IMR-90 (cell line): ENCODE measurements around the gene HIVEP3. TPM values are rescaled to one million over a fixed set of nuclear protein-coding genes. Genes with fewer than 3 reads are reported as not detected.

Source experiments
- ATAC-seq: fragments of 200-7000 bp; cut with Tn5 transposase; 2 replicates; pipeline ENCODE4 v1.9.1; 2020; ENCODE audit warnings: low read depth, mild to moderate bottlenecking, moderate library complexity
- BruUV-seq: library from RNA; stranded (reverse); fragments of 400-500 nt; replicated peaks from 2 replicates; lab custom pipeline; 2021; lab: Mats Ljungman, UMichigan
- CTCF ChIA-PET: fragments of 300-600 bp; formaldehyde crosslinking; extraction: SDS; loops from one replicate; lab custom pipeline; 2021; ENCODE audit warnings: antibody characterized with exemption; lab: Yijun Ruan, JAX
- POLR2A ChIA-PET: fragments of 300-600 bp; sonication (Branson Sonifier 250); formaldehyde crosslinking; loops from one replicate; lab custom pipeline; 2022; ENCODE audit warnings: antibody characterized with exemption; ENCODE audit not compliant: unreplicated experiment; lab: Charles Lee
- DNase-seq: peaks from one replicate; pipeline ENCODE4 v3.0.0; 2013
- H2AFZ ChIP-seq: replicated peaks from 2 replicates; pipeline ENCODE3; 2013; ENCODE audit warnings: low read length, mild to moderate bottlenecking; ENCODE audit not compliant: poor library complexity
- H2AK5ac ChIP-seq: 2 replicates; pipeline ENCODE4 v1.6.1; 2013; ENCODE audit warnings: low read depth, low read length, inconsistent platforms
- H2AK9ac ChIP-seq: replicated peaks from 2 replicates; pipeline ENCODE3; 2013; ENCODE audit warnings: mild to moderate bottlenecking, low read depth, low read length, moderate library complexity; ENCODE audit not compliant: poor library complexity
- H2BK120ac ChIP-seq: 2 replicates; pipeline ENCODE4 v1.6.1; 2013; ENCODE audit warnings: low read depth, low read length, inconsistent platforms
- H2BK15ac ChIP-seq: 3 replicates; pipeline ENCODE4 v1.6.1; 2013; ENCODE audit warnings: low read depth, low read length, inconsistent platforms
- H2BK20ac ChIP-seq: 2 replicates; pipeline ENCODE4 v1.6.1; 2013; ENCODE audit warnings: low read depth, mild to moderate bottlenecking, inconsistent platforms, low read length, moderate library complexity
- H2BK5ac ChIP-seq: 2 replicates; pipeline ENCODE4 v1.6.1; 2013; ENCODE audit warnings: mild to moderate bottlenecking, low read depth, low read length, inconsistent platforms; ENCODE audit not compliant: poor library complexity, severe bottlenecking
- H3K14ac ChIP-seq: replicated peaks from 2 replicates; pipeline ENCODE4 v1.6.1; 2013; ENCODE audit warnings: low read depth, low read length, inconsistent platforms
- H3K18ac ChIP-seq: 2 replicates; pipeline ENCODE4 v1.6.1; 2013; ENCODE audit warnings: low read depth, low read length, control low read depth
- H3K23ac ChIP-seq: 2 replicates; pipeline ENCODE4 v1.6.1; 2013; ENCODE audit warnings: low read depth, low read length, inconsistent platforms
- H3K27ac ChIP-seq: 2 replicates; pipeline ENCODE4 v1.5.1; 2013; ENCODE audit warnings: mild to moderate bottlenecking, control low read depth, low read length; ENCODE audit not compliant: insufficient read depth
- H3K27me3 ChIP-seq: 2 replicates; pipeline ENCODE4 v1.6.1; 2013; ENCODE audit warnings: low read length; ENCODE audit not compliant: control insufficient read depth, insufficient read depth
- H3K36me3 ChIP-seq: 2 replicates; pipeline ENCODE4 v1.6.1; 2013; ENCODE audit warnings: low read length, mixed read lengths; ENCODE audit not compliant: control insufficient read depth, insufficient read depth
- H3K4ac ChIP-seq: 2 replicates; pipeline ENCODE4 v1.6.1; 2013; ENCODE audit warnings: low read depth, low read length, inconsistent platforms
- H3K4me1 ChIP-seq: 2 replicates; pipeline ENCODE4 v1.6.1; 2013; ENCODE audit warnings: low read length, mixed read lengths; ENCODE audit not compliant: control insufficient read depth, insufficient read depth
- H3K4me2 ChIP-seq: 2 replicates; pipeline ENCODE4 v1.6.1; 2013; ENCODE audit warnings: low read depth, mild to moderate bottlenecking, control low read depth, low read length, moderate library complexity
- H3K4me3 ChIP-seq: 2 replicates; pipeline ENCODE4 v1.5.1; 2013; ENCODE audit warnings: low read depth, mild to moderate bottlenecking, control low read depth, low read length, moderate library complexity; ENCODE audit not compliant: insufficient read depth
- H3K56ac ChIP-seq: 2 replicates; pipeline ENCODE4 v1.6.1; 2013; ENCODE audit warnings: low read length, inconsistent platforms; ENCODE audit not compliant: insufficient read depth; ENCODE audit errors: extremely low read depth
- H3K79me1 ChIP-seq, 2 experiments: 2 replicates each; pipeline ENCODE4 v1.6.1; 2013; ENCODE audit warnings: low read length in 2 of 2, inconsistent platforms in 1 of 2, low read depth in 1 of 2
- H3K9ac ChIP-seq: 2 replicates; pipeline ENCODE4 v1.6.1; 2013; ENCODE audit warnings: low read depth, low read length, control low read depth
- H3K9me1 ChIP-seq: 2 replicates; pipeline ENCODE4 v1.6.1; 2013; ENCODE audit warnings: low read length, inconsistent platforms; ENCODE audit not compliant: insufficient read depth
- H3K9me3 ChIP-seq: 2 replicates; pipeline ENCODE4 v1.6.1; 2013; ENCODE audit warnings: low read length; ENCODE audit not compliant: control insufficient read depth, insufficient read depth
- H4K20me1 ChIP-seq: 2 replicates; pipeline ENCODE4 v1.6.1; 2013; ENCODE audit warnings: low read length, inconsistent platforms; ENCODE audit not compliant: insufficient read depth
- H4K5ac ChIP-seq: 2 replicates; pipeline ENCODE4 v1.6.1; 2013; ENCODE audit warnings: mild to moderate bottlenecking, low read depth, low read length, control low read depth
- H4K8ac ChIP-seq, 2 experiments: 2 replicates each; pipeline ENCODE4 v1.6.1; 2013; ENCODE audit warnings: low read depth in 2 of 2, low read length in 2 of 2, control low read depth in 1 of 2, inconsistent platforms in 1 of 2
- H4K91ac ChIP-seq: 2 replicates; pipeline ENCODE4 v1.6.1; 2013; ENCODE audit warnings: low read depth, low read length, inconsistent platforms; ENCODE audit not compliant: insufficient read depth
- BHLHE40 ChIP-seq: fragments of 150-350 bp; IDR thresholded peaks from 2 replicates; pipeline ENCODE4 v1.6.1; 2016; ENCODE audit warnings: mild to moderate bottlenecking, low read depth, low read length
- CEBPB ChIP-seq: IDR thresholded peaks from 2 replicates; pipeline ENCODE4 v1.6.1; 2012; ENCODE audit warnings: low read depth, low read length, improper control_type of control experiment
- CHD1 ChIP-seq: IDR thresholded peaks from 2 replicates; pipeline ENCODE4 v1.6.1; 2012; ENCODE audit warnings: low read depth, low read length, improper control_type of control experiment
- FOS ChIP-seq: fragments of 150-350 bp; IDR thresholded peaks from 2 replicates; pipeline ENCODE4 v1.6.1; 2016; ENCODE audit warnings: low read depth, low read length
- MAZ ChIP-seq: IDR thresholded peaks from 2 replicates; pipeline ENCODE4 v1.6.1; 2012; ENCODE audit warnings: low read depth, mild to moderate bottlenecking, low read length, improper control_type of control experiment, moderate library complexity, borderline replicate concordance
- MXI1 ChIP-seq: IDR thresholded peaks from 2 replicates; pipeline ENCODE4 v1.6.1; 2012; ENCODE audit warnings: low read depth, mild to moderate bottlenecking, low read length, moderate library complexity, borderline replicate concordance
- NFE2L2 ChIP-seq: fragments of 150-350 bp; IDR thresholded peaks from 2 replicates; pipeline ENCODE4 v1.6.1; 2016; ENCODE audit warnings: low read depth, mild to moderate bottlenecking, low read length
- POLR2A ChIP-seq: IDR thresholded peaks from 2 replicates; pipeline ENCODE4 v1.6.1; 2012; ENCODE audit warnings: mild to moderate bottlenecking, low read depth, low read length
- RAD21 ChIP-seq: IDR thresholded peaks from 2 replicates; pipeline ENCODE4 v1.6.1; 2012; ENCODE audit warnings: low read length, improper control_type of control experiment
- RFX5 ChIP-seq: IDR thresholded peaks from 2 replicates; pipeline ENCODE4 v1.8.0; 2012; ENCODE audit warnings: low read depth, mild to moderate bottlenecking, low read length, moderate library complexity
- SMC3 ChIP-seq: fragments of 150-350 bp; IDR thresholded peaks from 2 replicates; pipeline ENCODE4 v1.6.1; 2016; ENCODE audit warnings: low read depth, mild to moderate bottlenecking, antibody characterized with exemption, low read length, moderate library complexity
- WGBS, 2 experiments: methylation state at CpG; one replicate each; pipeline versions ENCODE4 v1.1.5 to v1.1.7; 2013; ENCODE audit warnings: missing lambda C conversion rate in 2 of 2; ENCODE audit not compliant: insufficient read length in 1 of 2; ENCODE audit errors: extremely low coverage in 2 of 2; 5-methylcytosine and 5-hydroxymethylcytosine counted together
- dilution Hi-C: fragments of 300-500 bp; cut with HindIII; formaldehyde crosslinking; loops from one replicate; pipeline ENCODE4 v1.14.3; 2018; ENCODE audit warnings: low sequenced_read_pairs; ENCODE audit not compliant: unreplicated experiment
- in situ Hi-C: fragments of 300-500 bp; cut with MboI; formaldehyde crosslinking; loops from 3 replicates; pipeline ENCODE4 v1.14.3; 2019; ENCODE audit warnings: low sequenced_read_pairs, inconsistent platforms, mixed read lengths
- intact Hi-C: fragments of 100-400 bp; cut with micrococcal nuclease; formaldehyde crosslinking; loops from 2 replicates; pipeline ENCODE4 v1.10.0; 2022
- polyA plus RNA-seq, 3 experiments: library from polyadenylated mRNA; depleted of rRNA; stranded (reverse); fragments of >200 nt; gene quantifications; 2 replicates each; pipeline ENCODE4 v1.2.3, GENCODE V29; 2012; ENCODE audit warnings: low replicate concordance in 1 of 3
- total RNA-seq: library from RNA; depleted of rRNA; stranded (reverse); fragments of >200 nt; gene quantifications from 2 replicates; pipeline ENCODE4 v1.2.3, GENCODE V29; 2012
- TF ChIP-seq, protein P1 (sequence below): conservative IDR thresholded peaks from 2 replicates; pipeline ENCODE4 v1.5.1; 2012; ENCODE audit warnings: mild to moderate bottlenecking, low read depth, low read length, improper control_type of control experiment
- TF ChIP-seq, protein P2 (sequence below): fragments of 150-350 bp; IDR thresholded peaks from 2 replicates; pipeline ENCODE4 v1.6.1; 2016; ENCODE audit warnings: low read depth, mild to moderate bottlenecking, low read length, moderate library complexity, borderline replicate concordance
- TF ChIP-seq, protein P3 (sequence below): fragments of 150-350 bp; IDR thresholded peaks from 2 replicates; pipeline ENCODE4 v1.6.1; 2017; ENCODE audit warnings: mild to moderate bottlenecking, antibody characterized with exemption, low read length, low read depth

Gene HIVEP3
- total and polyA plus RNA-seq, 2 of the 4 experiments (the other 2 are of a cell fraction), result 1.4 to 4.0 TPM

DNA sequence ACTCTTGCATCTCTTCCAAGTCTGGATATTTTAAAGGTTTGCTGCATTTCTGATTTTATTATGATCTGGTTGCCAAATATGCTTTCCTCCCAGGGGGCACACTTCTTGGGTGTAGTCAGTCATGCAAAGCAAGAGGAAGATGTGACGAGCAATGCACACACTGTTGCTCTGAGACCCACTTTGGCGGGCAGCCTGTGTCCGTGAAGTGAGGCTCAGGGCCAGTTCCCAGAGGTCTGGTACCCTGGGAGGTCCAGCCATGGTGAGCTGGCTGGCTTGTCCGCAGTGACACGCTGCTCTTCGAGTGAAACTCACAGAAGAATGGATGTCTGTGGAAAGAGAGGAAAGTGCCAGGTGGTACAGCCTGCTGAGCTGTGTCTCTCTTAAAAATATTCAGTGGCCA lies 381.5 kb downstream of the HIVEP3 start:
- peaks cover 9% of the 10 kb centered on the region; the same call in 1 of the 2 replicates for H3K9me1 ChIP-seq
- H3K4ac ChIP-seq, result no peak overlapping the region
- H2BK20ac ChIP-seq, result no peak overlapping the region
- H3K14ac ChIP-seq, result no peak overlapping the region
- H3K27me3 ChIP-seq, result no peaks in the 10 kb centered on the region
- in situ Hi-C loops (no loop called here), intact Hi-C loops (no loop called here), dilution Hi-C loops (no loop called here)
- no peak overlapping the region for H3K56ac ChIP-seq
- H2BK5ac ChIP-seq, result no peak overlapping the region
- H4K91ac ChIP-seq, result no peak overlapping the region
- no peak overlapping the region for H2AK5ac ChIP-seq
- no peak overlapping the region for H2BK120ac ChIP-seq
- ChIA-PET POLR2A (no interaction called here), CTCF (interaction anchor here (1.0 to 2.1 kb wide), 2 partner anchors 14 to 22 kb away, joined by 3 to 6 read pairs; no protein-coding TSS in a partner anchor)
- H3K27ac ChIP-seq, result no peak overlapping the region
- DNase-seq (no peak), ATAC-seq (peak; percentile 7; the same call in 1 of the 2 replicates)
- no peaks in the 10 kb centered on the region for H3K9me3 ChIP-seq
- no peak overlapping the region for H4K8ac ChIP-seq
- no peaks in the 10 kb centered on the region for H3K36me3 ChIP-seq
- 49% methylated on average over 6 of the region's 6 CpGs; no CpG with 5 or more reads in 1 of the 2 experiments for WGBS, 2 experiments
- H2AFZ ChIP-seq, result no peak overlapping the region
- TF ChIP-seq, protein P1, sequence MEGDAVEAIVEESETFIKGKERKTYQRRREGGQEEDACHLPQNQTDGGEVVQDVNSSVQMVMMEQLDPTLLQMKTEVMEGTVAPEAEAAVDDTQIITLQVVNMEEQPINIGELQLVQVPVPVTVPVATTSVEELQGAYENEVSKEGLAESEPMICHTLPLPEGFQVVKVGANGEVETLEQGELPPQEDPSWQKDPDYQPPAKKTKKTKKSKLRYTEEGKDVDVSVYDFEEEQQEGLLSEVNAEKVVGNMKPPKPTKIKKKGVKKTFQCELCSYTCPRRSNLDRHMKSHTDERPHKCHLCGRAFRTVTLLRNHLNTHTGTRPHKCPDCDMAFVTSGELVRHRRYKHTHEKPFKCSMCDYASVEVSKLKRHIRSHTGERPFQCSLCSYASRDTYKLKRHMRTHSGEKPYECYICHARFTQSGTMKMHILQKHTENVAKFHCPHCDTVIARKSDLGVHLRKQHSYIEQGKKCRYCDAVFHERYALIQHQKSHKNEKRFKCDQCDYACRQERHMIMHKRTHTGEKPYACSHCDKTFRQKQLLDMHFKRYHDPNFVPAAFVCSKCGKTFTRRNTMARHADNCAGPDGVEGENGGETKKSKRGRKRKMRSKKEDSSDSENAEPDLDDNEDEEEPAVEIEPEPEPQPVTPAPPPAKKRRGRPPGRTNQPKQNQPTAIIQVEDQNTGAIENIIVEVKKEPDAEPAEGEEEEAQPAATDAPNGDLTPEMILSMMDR, result no peak
- TF ChIP-seq SMC3 (no peak), MAZ (no peak), BHLHE40 (no peak), CHD1 (no peak), RFX5 (no peak), RAD21 (no peak), CEBPB (no peak), FOS (no peak), MXI1 (no peak), POLR2A (no peak), NFE2L2 (no peak)
- TF ChIP-seq, protein P2, sequence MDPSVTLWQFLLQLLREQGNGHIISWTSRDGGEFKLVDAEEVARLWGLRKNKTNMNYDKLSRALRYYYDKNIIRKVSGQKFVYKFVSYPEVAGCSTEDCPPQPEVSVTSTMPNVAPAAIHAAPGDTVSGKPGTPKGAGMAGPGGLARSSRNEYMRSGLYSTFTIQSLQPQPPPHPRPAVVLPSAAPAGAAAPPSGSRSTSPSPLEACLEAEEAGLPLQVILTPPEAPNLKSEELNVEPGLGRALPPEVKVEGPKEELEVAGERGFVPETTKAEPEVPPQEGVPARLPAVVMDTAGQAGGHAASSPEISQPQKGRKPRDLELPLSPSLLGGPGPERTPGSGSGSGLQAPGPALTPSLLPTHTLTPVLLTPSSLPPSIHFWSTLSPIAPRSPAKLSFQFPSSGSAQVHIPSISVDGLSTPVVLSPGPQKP, result no peak
- TF ChIP-seq, protein P3, sequence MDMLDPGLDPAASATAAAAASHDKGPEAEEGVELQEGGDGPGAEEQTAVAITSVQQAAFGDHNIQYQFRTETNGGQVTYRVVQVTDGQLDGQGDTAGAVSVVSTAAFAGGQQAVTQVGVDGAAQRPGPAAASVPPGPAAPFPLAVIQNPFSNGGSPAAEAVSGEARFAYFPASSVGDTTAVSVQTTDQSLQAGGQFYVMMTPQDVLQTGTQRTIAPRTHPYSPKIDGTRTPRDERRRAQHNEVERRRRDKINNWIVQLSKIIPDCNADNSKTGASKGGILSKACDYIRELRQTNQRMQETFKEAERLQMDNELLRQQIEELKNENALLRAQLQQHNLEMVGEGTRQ, result no peak
- no peak overlapping the region for H2BK15ac ChIP-seq
- H3K4me2 ChIP-seq, result no peak overlapping the region; the same call in 1 of the 2 replicates
- no TSS peak for BruUV-seq
- H4K5ac ChIP-seq, result no peak overlapping the region
- H3K23ac ChIP-seq, result no peak overlapping the region
- no peaks in the 10 kb centered on the region for H3K79me1 ChIP-seq
- H3K4me3 ChIP-seq, result no peak overlapping the region
- H3K9ac ChIP-seq, result no peak overlapping the region
- no peak overlapping the region for H3K18ac ChIP-seq
- no peak overlapping the region for H2AK9ac ChIP-seq
- H4K20me1 ChIP-seq, result peaks cover 2% of the 10 kb centered on the region; the same call in 1 of the 2 replicates
- H3K4me1 ChIP-seq, result peaks cover 11% of the 10 kb centered on the region
